ENCODE measurements around the gene ZBTB46. TPM values are rescaled to one million over a fixed set of nuclear protein-coding genes. Genes with fewer than 3 reads are reported as not detected.

The ZBTB46 gene
- total RNA-seq, 6 experiments from 2014 or later = 1.2 to 4.2 (median 2.4) TPM

GRCh38 chr20:63752411-63753101 lies 78.5 kb downstream of the ZBTB46 start:
- peak in 1 of 4 donors; percentile 7 for ATAC-seq
- no peaks in the 10 kb centered on the region for H3K27me3 ChIP-seq
- H3K4me1 ChIP-seq = no peaks in the 10 kb centered on the region
- WGBS (ENCODE audit: insufficient coverage, low coverage, low lambda C conversion rate, missing lambda C conversion rate) = 92% methylated on average over 13 of the region's 50 CpGs
- no peak overlapping the region for H3K27ac ChIP-seq
- no peak overlapping the region for H3K4me3 ChIP-seq
- H3K9me3 ChIP-seq = no peaks in the 10 kb centered on the region
- TF ChIP-seq, protein P1, sequence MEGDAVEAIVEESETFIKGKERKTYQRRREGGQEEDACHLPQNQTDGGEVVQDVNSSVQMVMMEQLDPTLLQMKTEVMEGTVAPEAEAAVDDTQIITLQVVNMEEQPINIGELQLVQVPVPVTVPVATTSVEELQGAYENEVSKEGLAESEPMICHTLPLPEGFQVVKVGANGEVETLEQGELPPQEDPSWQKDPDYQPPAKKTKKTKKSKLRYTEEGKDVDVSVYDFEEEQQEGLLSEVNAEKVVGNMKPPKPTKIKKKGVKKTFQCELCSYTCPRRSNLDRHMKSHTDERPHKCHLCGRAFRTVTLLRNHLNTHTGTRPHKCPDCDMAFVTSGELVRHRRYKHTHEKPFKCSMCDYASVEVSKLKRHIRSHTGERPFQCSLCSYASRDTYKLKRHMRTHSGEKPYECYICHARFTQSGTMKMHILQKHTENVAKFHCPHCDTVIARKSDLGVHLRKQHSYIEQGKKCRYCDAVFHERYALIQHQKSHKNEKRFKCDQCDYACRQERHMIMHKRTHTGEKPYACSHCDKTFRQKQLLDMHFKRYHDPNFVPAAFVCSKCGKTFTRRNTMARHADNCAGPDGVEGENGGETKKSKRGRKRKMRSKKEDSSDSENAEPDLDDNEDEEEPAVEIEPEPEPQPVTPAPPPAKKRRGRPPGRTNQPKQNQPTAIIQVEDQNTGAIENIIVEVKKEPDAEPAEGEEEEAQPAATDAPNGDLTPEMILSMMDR (IDR thresholded peaks at IDR 0.05) = no peak
- no peak for TF ChIP-seq POLR2A (IDR thresholded peaks at IDR 0.05)
- intact Hi-C loops (cut with DNase I) = no loop called here
- peak in 1 of 3 donors; percentile 41 for DNase-seq
- H3K36me3 ChIP-seq = no peaks in the 10 kb centered on the region

- 84% methylated on average over 20 of the region's 45 CpGs for WGBS (ENCODE audit: insufficient coverage, low coverage, low lambda C conversion rate, missing lambda C conversion rate)
These were observed 79.4 kb downstream of the ZBTB46 start for GRCh38 chr20:63751471-63752271.

DNA sequence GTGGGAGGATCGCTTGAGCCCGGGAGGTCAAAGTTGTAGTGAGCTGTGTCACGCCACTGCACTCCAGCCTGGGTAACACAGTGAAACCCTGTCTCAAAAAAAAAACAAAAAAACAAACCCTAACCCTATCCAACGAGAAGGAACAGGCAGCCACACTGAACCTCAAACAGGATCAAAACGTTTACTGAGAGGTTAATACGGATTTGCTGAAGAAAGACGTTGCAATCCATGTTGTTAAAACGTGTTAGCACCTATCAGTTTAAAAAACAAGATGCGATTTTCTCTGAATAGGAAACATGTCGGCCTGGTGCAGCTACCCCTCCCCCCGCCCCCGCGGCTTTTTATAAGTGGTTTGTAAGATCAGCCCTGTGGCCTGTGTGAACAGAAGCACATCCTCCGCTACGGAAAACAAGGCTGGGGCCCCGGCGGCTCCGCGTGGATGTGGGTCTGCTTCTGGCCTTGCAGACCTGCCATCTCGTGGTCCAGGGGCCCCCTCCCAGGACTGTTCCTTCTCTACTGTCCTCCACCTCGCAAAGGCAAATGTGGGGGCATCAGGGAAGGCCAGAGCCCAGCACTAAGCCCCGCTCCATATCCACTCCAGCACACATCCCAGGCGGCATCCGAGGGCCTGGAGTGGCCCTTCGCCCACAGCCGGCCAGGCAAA lies 80.1 kb downstream of the ZBTB46 start:
- peak in 1 of 3 donors; percentile 39 for DNase-seq
- Histone ChIP-seq H3K27me3 (no peaks in the 10 kb centered on the region), H3K36me3 (no peaks in the 10 kb centered on the region), H3K9me3 (no peaks in the 10 kb centered on the region), H3K4me3 (no peak overlapping the region), H3K4me1 (no peaks in the 10 kb centered on the region), H3K27ac (no peak overlapping the region)
- intact Hi-C loops (cut with DNase I) = no loop called here
- no peak for TF ChIP-seq POLR2A (IDR thresholded peaks at IDR 0.05)
- TF ChIP-seq, protein P1 (IDR thresholded peaks at IDR 0.05) = no peak
- 63% methylated on average over 13 of the region's 26 CpGs for WGBS (ENCODE audit: insufficient coverage, low coverage, low lambda C conversion rate, missing lambda C conversion rate)
- ATAC-seq = no peak

More at GRCh38 chr20:63751471-63752271, 79.4 kb downstream of the ZBTB46 start:
- TF ChIP-seq POLR2A (IDR thresholded peaks at IDR 0.05) = no peak
- TF ChIP-seq, protein P1 (IDR thresholded peaks at IDR 0.05) = no peak
- Histone ChIP-seq H3K4me1 (no peaks in the 10 kb centered on the region), H3K9me3 (no peaks in the 10 kb centered on the region), H3K36me3 (no peaks in the 10 kb centered on the region), H3K27ac (no peak overlapping the region), H3K4me3 (no peak overlapping the region), H3K27me3 (no peaks in the 10 kb centered on the region)
- intact Hi-C loops (cut with DNase I) = no loop called here
- DNase-seq (peak in 1 of 3 donors; percentile 50), ATAC-seq (no peak)

- peak in 1 of 3 donors; percentile 45 for DNase-seq
- intact Hi-C loops (cut with DNase I) = no loop called here
- Histone ChIP-seq H3K9me3 (no peaks in the 10 kb centered on the region), H3K4me3 (no peak overlapping the region), H3K27ac (no peak overlapping the region), H3K4me1 (no peaks in the 10 kb centered on the region), H3K36me3 (no peaks in the 10 kb centered on the region), H3K27me3 (no peaks in the 10 kb centered on the region)
- WGBS (ENCODE audit: insufficient coverage, low coverage, low lambda C conversion rate, missing lambda C conversion rate) = 84% methylated on average over 7 of the region's 16 CpGs
- no peak for ATAC-seq
- TF ChIP-seq, protein P1 (IDR thresholded peaks at IDR 0.05) = no peak
These were observed 81.2 kb downstream of the ZBTB46 start for GRCh38 chr20:63749597-63750508.
